Mesothelial cell of epicardium (in vitro differentiated cells): ENCODE measurements around the gene ULK4. TPM values are rescaled to one million over a fixed set of nuclear protein-coding genes. Genes with fewer than 3 reads are reported as not detected.

ENCODE experiments used
- DNase-seq, 2 experiments: peaks; one replicate each; pipeline ENCODE4 v3.0.0; 2021; ENCODE audit warnings: low spot score in 2 of 2; ENCODE audit not compliant: unreplicated experiment in 2 of 2
- H3K27ac Mint-ChIP-seq: 2 replicates; pipeline ENCODE4 v1.8.0; 2021; ENCODE audit warnings: mixed read lengths
- H3K27me3 Mint-ChIP-seq: 2 replicates; pipeline ENCODE4 v1.8.0; 2021; ENCODE audit warnings: low read depth, mixed read lengths
- H3K36me3 Mint-ChIP-seq: 2 replicates; pipeline ENCODE4 v1.8.0; 2021; ENCODE audit warnings: mixed read lengths
- H3K4me1 Mint-ChIP-seq: 2 replicates; pipeline ENCODE4 v1.8.0; 2021; ENCODE audit warnings: mixed read lengths
- H3K4me3 Mint-ChIP-seq: 2 replicates; pipeline ENCODE4 v1.8.0; 2021; ENCODE audit warnings: mild to moderate bottlenecking, moderate library complexity, mixed read lengths
- H3K9me3 Mint-ChIP-seq: 2 replicates; pipeline ENCODE4 v1.8.0; 2021; ENCODE audit warnings: mixed read lengths
- CTCF ChIP-seq: fragments of 200-600 bp; sonication (generic); IDR thresholded peaks from one replicate; pipeline ENCODE4 v1.5.0; 2021; ENCODE audit warnings: antibody characterized with exemption; ENCODE audit not compliant: unreplicated experiment
- total RNA-seq: library from RNA; stranded (reverse); gene quantifications from 3 replicates; pipeline ENCODE4 v1.2.1, GENCODE V29; 2021

ULK4 gene
- total RNA-seq, 1 donor from 2014 or later, result 10.7 TPM

DNA sequence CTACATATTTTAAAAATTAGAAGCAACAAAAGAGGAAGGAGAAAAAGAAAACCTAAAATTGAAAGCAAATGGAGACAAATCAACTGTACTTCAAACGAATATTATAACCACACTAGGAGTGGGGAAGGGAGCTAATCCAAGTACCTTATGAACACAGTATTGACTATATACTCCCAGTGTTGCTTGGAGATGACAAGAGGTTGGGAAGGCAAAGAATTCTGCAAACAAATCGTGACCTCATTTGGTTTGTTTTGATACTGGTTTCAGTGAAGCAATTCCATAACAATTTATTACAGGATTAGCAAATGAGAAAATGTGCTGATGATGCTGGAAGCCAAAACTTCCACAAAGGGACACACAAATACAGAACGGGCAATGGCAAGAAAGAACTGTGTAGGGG is 268.1 kb downstream of the ULK4 start:
- Mint-ChIP-seq H3K27me3 (no peaks in the 10 kb centered on the region), H3K27ac (no peak overlapping the region)
- no peak for DNase-seq

GRCh38 chr3:41690766-41691563 is 270.9 kb downstream of the ULK4 start:
- H3K9me3 Mint-ChIP-seq, result peaks cover 4% of the 10 kb centered on the region
- H3K27ac Mint-ChIP-seq, result peak overlapping the region; percentile 84
- H3K27me3 Mint-ChIP-seq, result no peaks in the 10 kb centered on the region
- no peak for DNase-seq
- peaks cover 23% of the 10 kb centered on the region for H3K4me1 Mint-ChIP-seq
- H3K36me3 Mint-ChIP-seq, result peaks cover 7% of the 10 kb centered on the region
- TF ChIP-seq CTCF, result no peak
- no peak overlapping the region for H3K4me3 Mint-ChIP-seq

More for the DNA sequence above, 268.1 kb downstream of the ULK4 start:
- TF ChIP-seq CTCF, result no peak
- Mint-ChIP-seq H3K4me1 (peaks cover 23% of the 10 kb centered on the region), H3K9me3 (peaks cover 10% of the 10 kb centered on the region), H3K4me3 (no peak overlapping the region), H3K36me3 (peaks cover 7% of the 10 kb centered on the region)

- H3K4me3 Mint-ChIP-seq, result no peak overlapping the region
Observed at GRCh38 chr3:41688595-41689380, 273.1 kb downstream of the ULK4 start.

GRCh38 chr3:41684797-41685735 is 276.8 kb downstream of the ULK4 start:
- Mint-ChIP-seq H3K4me1 (peaks cover 11% of the 10 kb centered on the region), H3K27ac (no peak overlapping the region), H3K36me3 (no peaks in the 10 kb centered on the region), H3K27me3 (no peaks in the 10 kb centered on the region), H3K9me3 (no peaks in the 10 kb centered on the region), H3K4me3 (no peak overlapping the region)
- no peak for DNase-seq
- no peak for TF ChIP-seq CTCF

More at GRCh38 chr3:41688595-41689380, 273.1 kb downstream of the ULK4 start:
- DNase-seq, result no peak
- no peaks in the 10 kb centered on the region for H3K27me3 Mint-ChIP-seq
- no peaks in the 10 kb centered on the region for H3K9me3 Mint-ChIP-seq
- no peak for TF ChIP-seq CTCF
- H3K4me1 Mint-ChIP-seq, result peaks cover 22% of the 10 kb centered on the region
- peaks cover 2% of the 10 kb centered on the region for H3K36me3 Mint-ChIP-seq
- no peak overlapping the region for H3K27ac Mint-ChIP-seq

- H3K4me3 Mint-ChIP-seq, result no peak overlapping the region
- no peak overlapping the region for H3K27ac Mint-ChIP-seq
- DNase-seq, result no peak
- H3K36me3 Mint-ChIP-seq, result no peaks in the 10 kb centered on the region
- H3K27me3 Mint-ChIP-seq, result no peaks in the 10 kb centered on the region
- TF ChIP-seq CTCF, result no peak
- no peaks in the 10 kb centered on the region for H3K9me3 Mint-ChIP-seq
- peaks cover 11% of the 10 kb centered on the region for H3K4me1 Mint-ChIP-seq
Observed at GRCh38 chr3:41683666-41684350, 278.1 kb downstream of the ULK4 start.
